Measurements from ENCODE around the gene DRC3.

- TF ChIP-seq CTCF (IDR thresholded peaks at IDR 0.05) (no peak), POLR2A (IDR thresholded peaks at IDR 0.05) (no peak)
Observed at GRCh38 chr17:17952691-17953090, 20.0 kb upstream of the DRC3 start.
